ENCODE measurements around the gene GTF2F2. TPM values are rescaled to one million over a fixed set of nuclear protein-coding genes. Genes with fewer than 3 reads are reported as not detected.

The GTF2F2 gene
- total RNA-seq, 1 experiment from 2014 or later, result 40.1 TPM

GRCh38 chr13:45222919-45223318 lies 102.6 kb downstream of the GTF2F2 start (continued):
- TF ChIP-seq REST (IDR thresholded peaks at IDR 0.05; ENCODE audit: low read depth), result no peak
- TF ChIP-seq EGR1 (IDR thresholded peaks at IDR 0.05; ENCODE audit: low read depth), result no peak
- TF ChIP-seq RAD21 (IDR thresholded peaks at IDR 0.05; ENCODE audit: low read depth), result no peak
- TF ChIP-seq POLR2A (IDR thresholded peaks at IDR 0.05; ENCODE audit: borderline replicate concordance, extremely low read depth, insufficient read depth, insufficient read length), result no peak

DNA sequence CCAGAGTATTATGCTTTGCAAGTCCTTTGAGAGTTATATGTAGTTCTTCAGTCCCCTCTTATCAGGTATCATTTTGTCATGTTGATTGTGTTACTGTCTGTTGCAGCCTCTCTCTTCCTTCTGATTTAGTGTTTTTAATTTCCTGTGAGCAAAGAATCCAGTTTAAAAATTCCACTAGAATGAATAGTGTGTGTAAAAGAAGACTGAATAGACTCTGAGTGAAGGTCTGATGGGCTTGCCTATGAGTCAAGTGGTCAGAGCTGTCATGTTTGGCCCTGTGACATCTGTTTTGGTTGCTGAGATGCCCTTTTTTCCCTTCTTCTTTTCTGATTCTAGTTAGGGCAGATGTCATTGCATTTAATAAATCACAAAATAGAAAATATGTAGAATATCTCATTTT lies 103.9 kb downstream of the GTF2F2 start:
- ChIA-PET CTCF (no interaction called here), POLR2A (no interaction called here), RAD21 (ENCODE audit: low non-redundant PET in 1 of 2, low total read pairs in 2 of 2, uncharacterized antibody in 2 of 2, unreplicated experiment in 2 of 2) (interaction anchor here in 1 of 2 experiments (0.6 kb wide), 1 partner anchor 55 kb away, joined by 7 read pairs; no protein-coding TSS in a partner anchor)
- intact Hi-C loops (cut with micrococcal nuclease), result no loop called here
- Histone ChIP-seq H3K27ac (ENCODE audit: low read depth, low read length) (no peak overlapping the region), H3K27me3 (ENCODE audit: insufficient read depth, low read length) (no peaks in the 10 kb centered on the region), H3K4me1 (ENCODE audit: control insufficient read depth in 1 of 2, insufficient read depth in 2 of 2, low read length in 2 of 2) (peaks cover 17 to 38% of the 10 kb centered on the region in 2 experiments), H4K20me1 (ENCODE audit: insufficient read depth) (no peaks in the 10 kb centered on the region), H3K79me2 (ENCODE audit: insufficient read depth, low read length) (peaks cover 66% of the 10 kb centered on the region), H3K36me3 (ENCODE audit: control insufficient read depth in 1 of 2, insufficient read depth in 2 of 2, low read length in 2 of 2) (no peaks in the 10 kb centered on the region), H3K9me3 (ENCODE audit: control insufficient read depth in 1 of 2, insufficient read depth in 1 of 2, low read depth in 1 of 2, low read length in 2 of 2) (no peaks in the 10 kb centered on the region), H3K4me3 (replicated peaks in 1 of 2; ENCODE audit: low read depth in 1 of 2, low read length in 2 of 2) (no peak overlapping the region), H3K4me2 (ENCODE audit: low read length) (no peak overlapping the region), H3K9me2 (ENCODE audit: insufficient read depth) (no peaks in the 10 kb centered on the region), H2AFZ (ENCODE audit: low read depth, low read length, poor library complexity, severe bottlenecking) (no peak overlapping the region), H3K9ac (ENCODE audit: low read length) (no peak overlapping the region)
- BruUV-seq (replicated peaks), result no TSS peak
- no peak for ATAC-seq
- DNase-seq (ENCODE audit: low read depth, low spot score), result no peak
- TF ChIP-seq ATF3 (IDR thresholded peaks at IDR 0.05) (no peak), SP1 (IDR thresholded peaks at IDR 0.05; ENCODE audit: low read depth) (no peak), TCF7L2 (IDR thresholded peaks at IDR 0.05; ENCODE audit: borderline replicate concordance, extremely low read depth, insufficient read depth, insufficient read length) (no peak), CEBPB (IDR thresholded peaks at IDR 0.05; ENCODE audit: low read depth) (no peak), EGR1 (IDR thresholded peaks at IDR 0.05; ENCODE audit: low read depth) (no peak), JUND (IDR thresholded peaks at IDR 0.05) (no peak), POLR2A (IDR thresholded peaks at IDR 0.05; ENCODE audit: borderline replicate concordance, extremely low read depth, insufficient read depth, insufficient read length) (no peak), FOSL1 (IDR thresholded peaks at IDR 0.05; ENCODE audit: low read depth) (no peak), YY1 (IDR thresholded peaks at IDR 0.05; ENCODE audit: extremely low read depth, insufficient replicate concordance, low read depth, low read length) (no peak), ZNF274 (IDR thresholded peaks at IDR 0.05; ENCODE audit: low read depth, low read length) (no peak), SRF (IDR thresholded peaks at IDR 0.05; ENCODE audit: low read depth) (no peak), POLR2AphosphoS5 (IDR thresholded peaks at IDR 0.05; ENCODE audit: low read depth, low read length) (no peak), ZFX (IDR thresholded peaks at IDR 0.05) (no peak), SIN3A (IDR thresholded peaks at IDR 0.05; ENCODE audit: low read depth) (no peak), ELF1 (IDR thresholded peaks at IDR 0.05; ENCODE audit: borderline replicate concordance, low read depth) (no peak), RAD21 (IDR thresholded peaks at IDR 0.05; ENCODE audit: low read depth) (no peak), CBX3 (IDR thresholded peaks at IDR 0.05; ENCODE audit: low read depth) (no peak)
- TF ChIP-seq, protein P1, sequence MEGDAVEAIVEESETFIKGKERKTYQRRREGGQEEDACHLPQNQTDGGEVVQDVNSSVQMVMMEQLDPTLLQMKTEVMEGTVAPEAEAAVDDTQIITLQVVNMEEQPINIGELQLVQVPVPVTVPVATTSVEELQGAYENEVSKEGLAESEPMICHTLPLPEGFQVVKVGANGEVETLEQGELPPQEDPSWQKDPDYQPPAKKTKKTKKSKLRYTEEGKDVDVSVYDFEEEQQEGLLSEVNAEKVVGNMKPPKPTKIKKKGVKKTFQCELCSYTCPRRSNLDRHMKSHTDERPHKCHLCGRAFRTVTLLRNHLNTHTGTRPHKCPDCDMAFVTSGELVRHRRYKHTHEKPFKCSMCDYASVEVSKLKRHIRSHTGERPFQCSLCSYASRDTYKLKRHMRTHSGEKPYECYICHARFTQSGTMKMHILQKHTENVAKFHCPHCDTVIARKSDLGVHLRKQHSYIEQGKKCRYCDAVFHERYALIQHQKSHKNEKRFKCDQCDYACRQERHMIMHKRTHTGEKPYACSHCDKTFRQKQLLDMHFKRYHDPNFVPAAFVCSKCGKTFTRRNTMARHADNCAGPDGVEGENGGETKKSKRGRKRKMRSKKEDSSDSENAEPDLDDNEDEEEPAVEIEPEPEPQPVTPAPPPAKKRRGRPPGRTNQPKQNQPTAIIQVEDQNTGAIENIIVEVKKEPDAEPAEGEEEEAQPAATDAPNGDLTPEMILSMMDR (IDR thresholded peaks at IDR 0.05 in 2 of 3, conservative IDR thresholded peaks at IDR 0.05 in 1 of 3; ENCODE audit: borderline replicate concordance in 1 of 3, insufficient read depth in 1 of 3, low read depth in 2 of 3, low read length in 2 of 3), result no peak
- TF ChIP-seq, protein P2, sequence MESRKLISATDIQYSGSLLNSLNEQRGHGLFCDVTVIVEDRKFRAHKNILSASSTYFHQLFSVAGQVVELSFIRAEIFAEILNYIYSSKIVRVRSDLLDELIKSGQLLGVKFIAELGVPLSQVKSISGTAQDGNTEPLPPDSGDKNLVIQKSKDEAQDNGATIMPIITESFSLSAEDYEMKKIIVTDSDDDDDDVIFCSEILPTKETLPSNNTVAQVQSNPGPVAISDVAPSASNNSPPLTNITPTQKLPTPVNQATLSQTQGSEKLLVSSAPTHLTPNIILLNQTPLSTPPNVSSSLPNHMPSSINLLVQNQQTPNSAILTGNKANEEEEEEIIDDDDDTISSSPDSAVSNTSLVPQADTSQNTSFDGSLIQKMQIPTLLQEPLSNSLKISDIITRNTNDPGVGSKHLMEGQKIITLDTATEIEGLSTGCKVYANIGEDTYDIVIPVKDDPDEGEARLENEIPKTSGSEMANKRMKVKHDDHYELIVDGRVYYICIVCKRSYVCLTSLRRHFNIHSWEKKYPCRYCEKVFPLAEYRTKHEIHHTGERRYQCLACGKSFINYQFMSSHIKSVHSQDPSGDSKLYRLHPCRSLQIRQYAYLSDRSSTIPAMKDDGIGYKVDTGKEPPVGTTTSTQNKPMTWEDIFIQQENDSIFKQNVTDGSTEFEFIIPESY (IDR thresholded peaks at IDR 0.05; ENCODE audit: extremely low read depth, insufficient replicate concordance, low read length), result no peak

Measured in HCT116 (cell line).